PC-9 (cell line): ENCODE results near the gene DPYD.

Source experiments
- CTCF ChIP-seq: fragments of 200-600 bp; sonication (generic); conservative IDR thresholded peaks from 2 replicates; pipeline ENCODE4 v1.6.1; 2017; ENCODE audit warnings: mixed run types, antibody characterized with exemption, mild to moderate bottlenecking, moderate library complexity
- EZH2 ChIP-seq: fragments of 200-600 bp; sonication (generic); IDR thresholded peaks from 2 replicates; pipeline ENCODE4 v1.8.0; 2017; ENCODE audit warnings: antibody characterized with exemption, low read depth

- TF ChIP-seq CTCF, result no peak
- no peak for TF ChIP-seq EZH2
These were observed 414.5 kb downstream of the DPYD start for GRCh38 chr1:97506368-97506767.
